WTC11 (cell line): ENCODE measurements around the gene BLZF1. TPM values are rescaled to one million over a fixed set of nuclear protein-coding genes. Genes with fewer than 3 reads are reported as not detected.

Experiments
- ATAC-seq: fragments of 200-7000 bp; cut with Tn5 transposase; 2 replicates; pipeline ENCODE4 v1.10.0; 2021; ENCODE audit warnings: mild to moderate bottlenecking, moderate library complexity
- Bru-seq: library from RNA; stranded (reverse); fragments of 400-500 nt; gene quantifications from one replicate; lab custom pipeline; 2021; lab: Mats Ljungman, UMichigan
- CTCF ChIA-PET: fragments of 300-600 bp; sonication (Branson Sonifier 250); formaldehyde crosslinking; loops from one replicate; lab custom pipeline; 2021; ENCODE audit warnings: antibody characterized with exemption; lab: Charles Lee
- POLR2A ChIA-PET: fragments of 350-600 bp; sonication (Branson Sonifier 250); formaldehyde crosslinking; loops from one replicate; lab custom pipeline; 2021; ENCODE audit warnings: antibody characterized with exemption; lab: Charles Lee
- DNase-seq: peaks from one replicate; pipeline ENCODE4 v3.0.0; 2021; ENCODE audit warnings: low spot score
- H3K27ac Mint-ChIP-seq: 2 replicates; pipeline ENCODE4 v1.8.0; 2021; ENCODE audit warnings: mixed read lengths
- H3K27me3 Mint-ChIP-seq: 2 replicates; pipeline ENCODE4 v1.8.0; 2021; ENCODE audit warnings: low read depth, mild to moderate bottlenecking, moderate library complexity, mixed read lengths
- H3K36me3 Mint-ChIP-seq: 2 replicates; pipeline ENCODE4 v1.8.0; 2021; ENCODE audit warnings: mixed read lengths
- H3K4me1 Mint-ChIP-seq: 2 replicates; pipeline ENCODE4 v1.8.0; 2022; ENCODE audit warnings: mixed read lengths
- H3K4me3 Mint-ChIP-seq: 2 replicates; pipeline ENCODE4 v1.8.0; 2021; ENCODE audit warnings: mild to moderate bottlenecking, moderate library complexity, mixed read lengths
- H3K9me3 Mint-ChIP-seq: 2 replicates; pipeline ENCODE4 v1.8.0; 2021; ENCODE audit warnings: mixed read lengths
- CREB1 ChIP-seq: sonication (generic); formaldehyde crosslinking; IDR thresholded peaks from 2 replicates; pipeline ENCODE4 v1.8.0; 2023; ENCODE audit warnings: mild to moderate bottlenecking, missing genetic modification reagents
- CREM ChIP-seq: sonication (generic); formaldehyde crosslinking; IDR thresholded peaks from 2 replicates; pipeline ENCODE4 v1.8.1; 2022; ENCODE audit warnings: mild to moderate bottlenecking, missing genetic modification reagents, moderate library complexity
- FOXK1 ChIP-seq: sonication (generic); formaldehyde crosslinking; IDR thresholded peaks from 2 replicates; pipeline ENCODE4 v1.8.0; 2022; ENCODE audit warnings: mild to moderate bottlenecking, moderate library complexity, missing genetic modification reagents
- HMGA2 ChIP-seq: fragments of 250-450 bp; sonication (Bioruptor Pico); IDR thresholded peaks from 2 replicates; pipeline ENCODE4 v1.4.0; 2021; ENCODE audit warnings: mild to moderate bottlenecking, moderate library complexity
- NFYB ChIP-seq: sonication (generic); formaldehyde crosslinking; conservative IDR thresholded peaks from 2 replicates; pipeline ENCODE4 v1.8.0; 2022; ENCODE audit warnings: low read depth, missing genetic modification reagents
- NR2C2 ChIP-seq: sonication (generic); formaldehyde crosslinking; IDR thresholded peaks from 2 replicates; pipeline ENCODE4 v1.8.0; 2022; ENCODE audit warnings: mild to moderate bottlenecking, missing genetic modification reagents
- SP1 ChIP-seq: sonication (generic); formaldehyde crosslinking; conservative IDR thresholded peaks from 2 replicates; pipeline ENCODE4 v1.8.1; 2022; ENCODE audit warnings: missing genetic modification reagents
- ZNF121 ChIP-seq: sonication (generic); formaldehyde crosslinking; IDR thresholded peaks from 2 replicates; pipeline ENCODE4 v1.8.0; 2023; ENCODE audit warnings: missing genetic modification reagents
- long read RNA-seq, 3 experiments: library from RNA in 1 of 3; library from capped mRNA in 1 of 3; library from polyadenylated mRNA in 1 of 3; unstranded in 2 of 3; stranded (forward) in 1 of 3; transcript quantifications; one replicate each; pipeline ENCODE4 v2.0.0, GENCODE V29; 2021
- total RNA-seq: library from RNA; stranded (reverse); gene quantifications from 3 replicates; pipeline ENCODE4 v1.2.3, GENCODE V29; 2021
- TF ChIP-seq, protein P1 (sequence below): sonication (generic); formaldehyde crosslinking; IDR thresholded peaks from 2 replicates; pipeline ENCODE4 v1.8.0; 2023; ENCODE audit warnings: missing genetic modification reagents, mild to moderate bottlenecking, borderline replicate concordance
- TF ChIP-seq, protein P2 (sequence below): sonication (generic); formaldehyde crosslinking; IDR thresholded peaks from 2 replicates; pipeline ENCODE4 v1.8.0; 2022; ENCODE audit warnings: mild to moderate bottlenecking, missing genetic modification reagents
- TF ChIP-seq, protein P3 (sequence below): fragments of 250-450 bp; sonication (Bioruptor Pico); conservative IDR thresholded peaks from 2 replicates; pipeline ENCODE4 v1.9.0; 2021; ENCODE audit warnings: mild to moderate bottlenecking

Gene BLZF1
- total RNA-seq = 8.3 to 10.8 TPM (median 9.2 TPM) in 3 replicates
- Bru-seq, nascent RNA = percentile 82 among the genes with signal in this experiment
- long read RNA-seq, experiment 1, transcript BLZF1-203 (7 exons, 2,749 nt) = major isoform, 44 of 63 reads
- long read RNA-seq, experiment 1, partial matches to known transcripts = 5 of 63 reads
- long read RNA-seq, experiment 1, other reads (novel, unspliced or antisense) = 13 of 63 reads
- long read RNA-seq, experiment 2, transcript BLZF1-203 (7 exons, 2,749 nt) = major isoform, 6 of 15 reads
- long read RNA-seq, experiment 2, partial matches to known transcripts = 3 of 15 reads
- long read RNA-seq, experiment 2, other reads (novel, unspliced or antisense) = 5 of 15 reads
- long read RNA-seq, experiment 3, transcript BLZF1-203 (7 exons, 2,749 nt) = major isoform, 37 of 45 reads
- long read RNA-seq, experiment 3, partial matches to known transcripts = 2 of 45 reads
- long read RNA-seq, experiment 3, other reads (novel, unspliced or antisense) = 6 of 45 reads

DNA sequence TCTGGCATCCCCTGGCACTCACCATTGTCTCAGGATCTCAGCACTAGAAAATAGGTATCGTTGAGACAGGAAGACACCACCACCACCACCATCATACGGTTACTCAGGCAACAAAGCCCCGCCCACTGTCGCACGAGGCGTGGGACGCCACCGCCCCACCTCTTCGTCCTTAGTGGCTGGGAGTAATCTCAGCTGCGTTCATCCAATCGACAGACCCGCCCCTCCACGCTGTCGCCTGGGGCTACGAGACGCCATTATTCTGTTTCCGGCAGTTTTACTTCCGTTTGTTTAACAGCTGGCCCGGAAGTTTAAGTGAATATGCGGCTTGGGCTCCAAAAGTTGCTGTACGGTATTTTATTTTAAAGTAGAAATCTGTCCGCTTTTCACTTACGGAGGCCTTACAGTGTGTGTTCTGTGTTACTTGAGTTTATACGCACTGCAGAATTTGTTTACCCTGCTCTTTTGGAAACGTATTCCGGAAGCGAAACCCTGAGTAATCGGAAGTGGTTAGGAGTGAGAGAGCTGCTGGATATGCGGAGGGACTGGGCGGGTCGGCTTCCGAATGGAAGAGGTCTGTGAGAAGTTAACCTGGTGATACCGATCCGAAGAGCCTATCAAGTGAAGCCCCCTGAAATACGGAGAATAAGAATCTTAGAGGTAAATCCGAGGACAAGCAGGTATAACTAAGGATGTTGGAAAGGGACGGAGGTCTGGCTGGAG, at the start of gene BLZF1, which contains the start of gene NME7:
Gene BLZF1 (plus strand): TSS at position 510 of the 720 bp plus-strand sequence. CDS start 1,328 bp downstream, outside the sequence.
Gene NME7 (minus strand): TSS at position 112 of the 720 bp plus-strand sequence. CDS start 87 bp downstream, at position 25.
- Mint-ChIP-seq H3K4me3 (no peak within 1 kb of the TSS), H3K27me3 (no peaks in the 10 kb centered on the region), H3K27ac (no peak within 1 kb of the TSS)
- peak; percentile 94 for DNase-seq
- TF ChIP-seq, protein P1, sequence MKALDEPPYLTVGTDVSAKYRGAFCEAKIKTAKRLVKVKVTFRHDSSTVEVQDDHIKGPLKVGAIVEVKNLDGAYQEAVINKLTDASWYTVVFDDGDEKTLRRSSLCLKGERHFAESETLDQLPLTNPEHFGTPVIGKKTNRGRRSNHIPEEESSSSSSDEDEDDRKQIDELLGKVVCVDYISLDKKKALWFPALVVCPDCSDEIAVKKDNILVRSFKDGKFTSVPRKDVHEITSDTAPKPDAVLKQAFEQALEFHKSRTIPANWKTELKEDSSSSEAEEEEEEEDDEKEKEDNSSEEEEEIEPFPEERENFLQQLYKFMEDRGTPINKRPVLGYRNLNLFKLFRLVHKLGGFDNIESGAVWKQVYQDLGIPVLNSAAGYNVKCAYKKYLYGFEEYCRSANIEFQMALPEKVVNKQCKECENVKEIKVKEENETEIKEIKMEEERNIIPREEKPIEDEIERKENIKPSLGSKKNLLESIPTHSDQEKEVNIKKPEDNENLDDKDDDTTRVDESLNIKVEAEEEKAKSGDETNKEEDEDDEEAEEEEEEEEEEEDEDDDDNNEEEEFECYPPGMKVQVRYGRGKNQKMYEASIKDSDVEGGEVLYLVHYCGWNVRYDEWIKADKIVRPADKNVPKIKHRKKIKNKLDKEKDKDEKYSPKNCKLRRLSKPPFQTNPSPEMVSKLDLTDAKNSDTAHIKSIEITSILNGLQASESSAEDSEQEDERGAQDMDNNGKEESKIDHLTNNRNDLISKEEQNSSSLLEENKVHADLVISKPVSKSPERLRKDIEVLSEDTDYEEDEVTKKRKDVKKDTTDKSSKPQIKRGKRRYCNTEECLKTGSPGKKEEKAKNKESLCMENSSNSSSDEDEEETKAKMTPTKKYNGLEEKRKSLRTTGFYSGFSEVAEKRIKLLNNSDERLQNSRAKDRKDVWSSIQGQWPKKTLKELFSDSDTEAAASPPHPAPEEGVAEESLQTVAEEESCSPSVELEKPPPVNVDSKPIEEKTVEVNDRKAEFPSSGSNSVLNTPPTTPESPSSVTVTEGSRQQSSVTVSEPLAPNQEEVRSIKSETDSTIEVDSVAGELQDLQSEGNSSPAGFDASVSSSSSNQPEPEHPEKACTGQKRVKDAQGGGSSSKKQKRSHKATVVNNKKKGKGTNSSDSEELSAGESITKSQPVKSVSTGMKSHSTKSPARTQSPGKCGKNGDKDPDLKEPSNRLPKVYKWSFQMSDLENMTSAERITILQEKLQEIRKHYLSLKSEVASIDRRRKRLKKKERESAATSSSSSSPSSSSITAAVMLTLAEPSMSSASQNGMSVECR (CRISPR knock-in tag) = peak; percentile 45; the same call in 1 of the 2 replicates
- TF ChIP-seq CREM (CRISPR knock-in tag) (0 out of 2 replicates have a peak, but pooled peaks have one; percentile 41), FOXK1 (CRISPR knock-in tag) (peak; percentile 45; the same call in 1 of the 2 replicates), ZNF121 (CRISPR knock-in tag) (no peak), NR2C2 (CRISPR knock-in tag) (peak; percentile 87), SP1 (CRISPR knock-in tag) (peak; percentile 71), NFYB (CRISPR knock-in tag) (peak; percentile 53; the same call in 1 of the 2 replicates)
- TF ChIP-seq, protein P2, sequence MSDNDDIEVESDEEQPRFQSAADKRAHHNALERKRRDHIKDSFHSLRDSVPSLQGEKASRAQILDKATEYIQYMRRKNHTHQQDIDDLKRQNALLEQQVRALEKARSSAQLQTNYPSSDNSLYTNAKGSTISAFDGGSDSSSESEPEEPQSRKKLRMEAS = peak; percentile 67; the same call in 1 of the 2 replicates
- TF ChIP-seq, protein P3, sequence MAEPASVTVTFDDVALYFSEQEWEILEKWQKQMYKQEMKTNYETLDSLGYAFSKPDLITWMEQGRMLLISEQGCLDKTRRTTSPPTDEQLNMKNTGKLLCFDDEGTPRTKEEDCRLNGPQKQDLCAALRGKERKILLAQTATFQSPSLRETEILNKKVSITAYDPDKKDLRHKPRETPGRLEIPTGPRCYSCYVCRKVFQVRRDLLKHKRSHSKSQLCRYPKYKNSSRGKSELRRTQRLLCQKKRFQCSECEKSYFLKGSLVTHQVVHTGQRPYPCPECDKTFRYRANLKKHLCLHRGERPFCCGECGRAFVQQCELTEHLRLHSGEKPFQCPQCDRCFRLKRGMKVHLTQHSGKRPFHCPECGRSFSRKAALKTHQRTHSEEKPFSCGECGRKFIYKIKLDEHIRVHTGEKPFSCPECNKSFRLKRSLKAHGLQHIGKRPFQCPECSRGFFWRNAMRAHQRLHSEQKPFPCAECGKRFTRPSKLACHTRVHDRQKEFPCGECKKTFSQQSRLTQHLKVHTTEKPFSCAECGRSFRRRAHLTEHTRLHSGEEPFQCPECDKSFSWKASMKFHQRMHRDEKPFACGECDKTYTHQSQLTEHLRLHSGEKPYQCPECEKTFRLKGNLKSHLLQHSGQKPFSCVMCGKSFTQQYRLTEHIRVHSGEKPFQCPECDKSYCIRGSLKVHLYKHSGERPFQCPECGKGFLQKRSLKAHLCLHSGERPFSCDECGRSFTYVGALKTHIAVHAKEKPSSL (CRISPR knock-in tag) = no peak
- TF ChIP-seq, all 79 proteins: peak for 7
- ATAC-seq = peak; percentile 99
- Mint-ChIP-seq H3K36me3 (peaks cover 4% of the 10 kb centered on the region; the same call in 1 of the 2 replicates), H3K4me1 (no peaks in the 10 kb centered on the region; the same call in 1 of the 2 replicates), H3K9me3 (no peaks in the 10 kb centered on the region)
- POLR2A ChIA-PET = interaction anchor here (0.9 kb wide), 1 partner anchor 262 kb away, joined by 3 read pairs; no protein-coding TSS in a partner anchor
- CTCF ChIA-PET = interaction anchor here (1.2 to 1.6 kb wide), 5 partner anchors 19 to 764 kb away, joined by 3 to 10 read pairs (median 6); no protein-coding TSS in a partner anchor

DNA sequence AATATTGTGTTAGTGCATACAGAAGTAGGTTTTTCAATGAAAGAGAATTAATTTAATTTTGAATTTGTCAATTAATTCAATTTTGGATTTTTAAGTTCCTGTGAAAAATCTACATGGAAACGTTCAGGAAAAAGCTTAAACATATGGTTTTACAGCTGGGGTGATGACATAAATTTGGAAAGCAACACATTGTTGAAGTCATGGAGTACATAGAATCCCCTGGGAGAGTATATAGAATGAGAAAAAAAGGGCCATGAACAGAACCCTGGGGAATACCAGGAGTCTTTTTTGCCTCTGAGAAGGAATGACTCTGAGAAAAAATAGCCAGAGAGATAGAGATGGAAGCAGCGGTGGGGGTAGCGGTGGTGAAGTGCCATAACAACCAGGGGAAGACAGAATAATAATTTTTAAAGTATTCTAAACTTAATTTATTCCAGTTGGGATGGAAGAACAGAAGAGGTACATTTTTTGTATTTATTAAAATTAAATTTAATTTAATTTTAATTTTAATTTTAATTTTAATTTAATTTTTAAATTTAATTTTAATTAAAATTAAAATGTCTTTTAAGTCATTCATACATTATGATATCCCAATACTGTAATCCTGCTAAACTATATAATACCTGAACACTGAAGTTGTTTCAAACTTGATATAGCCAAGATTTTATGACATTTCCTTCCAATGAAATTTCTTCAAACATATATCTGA, 49.3 kb upstream of the BLZF1 start:
- Mint-ChIP-seq H3K36me3 (no peaks in the 10 kb centered on the region), H3K9me3 (no peaks in the 10 kb centered on the region), H3K4me3 (no peak overlapping the region), H3K27me3 (no peaks in the 10 kb centered on the region), H3K27ac (no peak overlapping the region), H3K4me1 (0 out of 2 replicates have a peak, but pooled peaks cover 3% of the 10 kb centered on the region)
- no peak for DNase-seq
- ChIA-PET CTCF (no interaction called here), POLR2A (no interaction called here)
- no peak for ATAC-seq
- peak; percentile 99 for TF ChIP-seq HMGA2 (CRISPR knock-in tag)
- no peak for TF ChIP-seq CREB1 (CRISPR knock-in tag)
